ENCODE measurements around the gene TCF3. TPM values are rescaled to one million over a fixed set of nuclear protein-coding genes. Genes with fewer than 3 reads are reported as not detected.
A peak's percentile ranks its signal among the peaks of the same experiment; 100 is the strongest.

TCF3 gene
- total RNA-seq, 3 donors from 2014 or later: 54.4 to 57.7 (median 57.4) TPM

- no peaks in the 10 kb centered on the region for H3K36me3 ChIP-seq (ENCODE audit: low read depth)
- no peaks in the 10 kb centered on the region for H3K9me3 ChIP-seq
- peaks cover 15% of the 10 kb centered on the region for H3K4me1 ChIP-seq (ENCODE audit: low read depth)
- intact Hi-C loops (cut with DNase I, micrococcal nuclease): no loop called here
- TF ChIP-seq, protein P1, sequence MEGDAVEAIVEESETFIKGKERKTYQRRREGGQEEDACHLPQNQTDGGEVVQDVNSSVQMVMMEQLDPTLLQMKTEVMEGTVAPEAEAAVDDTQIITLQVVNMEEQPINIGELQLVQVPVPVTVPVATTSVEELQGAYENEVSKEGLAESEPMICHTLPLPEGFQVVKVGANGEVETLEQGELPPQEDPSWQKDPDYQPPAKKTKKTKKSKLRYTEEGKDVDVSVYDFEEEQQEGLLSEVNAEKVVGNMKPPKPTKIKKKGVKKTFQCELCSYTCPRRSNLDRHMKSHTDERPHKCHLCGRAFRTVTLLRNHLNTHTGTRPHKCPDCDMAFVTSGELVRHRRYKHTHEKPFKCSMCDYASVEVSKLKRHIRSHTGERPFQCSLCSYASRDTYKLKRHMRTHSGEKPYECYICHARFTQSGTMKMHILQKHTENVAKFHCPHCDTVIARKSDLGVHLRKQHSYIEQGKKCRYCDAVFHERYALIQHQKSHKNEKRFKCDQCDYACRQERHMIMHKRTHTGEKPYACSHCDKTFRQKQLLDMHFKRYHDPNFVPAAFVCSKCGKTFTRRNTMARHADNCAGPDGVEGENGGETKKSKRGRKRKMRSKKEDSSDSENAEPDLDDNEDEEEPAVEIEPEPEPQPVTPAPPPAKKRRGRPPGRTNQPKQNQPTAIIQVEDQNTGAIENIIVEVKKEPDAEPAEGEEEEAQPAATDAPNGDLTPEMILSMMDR (IDR thresholded peaks at IDR 0.05): no peak
- ATAC-seq (no peak), DNase-seq (no peak)
- no peak overlapping the region for H3K4me3 ChIP-seq
Measured at GRCh38 chr19:1598777-1599459, 53.5 kb downstream of the TCF3 start.

- no peaks in the 10 kb centered on the region for H3K9me3 ChIP-seq
- ATAC-seq: no peak
- H3K4me1 ChIP-seq (ENCODE audit: low read depth): peaks cover 14% of the 10 kb centered on the region
- H3K36me3 ChIP-seq (ENCODE audit: low read depth): no peaks in the 10 kb centered on the region
- TF ChIP-seq, protein P1 (IDR thresholded peaks at IDR 0.05): no peak
- no peak for DNase-seq
- no peak overlapping the region for H3K4me3 ChIP-seq
- intact Hi-C loops (cut with DNase I, micrococcal nuclease): no loop called here
Measured at GRCh38 chr19:1593501-1593772, 59.0 kb downstream of the TCF3 start.

DNA sequence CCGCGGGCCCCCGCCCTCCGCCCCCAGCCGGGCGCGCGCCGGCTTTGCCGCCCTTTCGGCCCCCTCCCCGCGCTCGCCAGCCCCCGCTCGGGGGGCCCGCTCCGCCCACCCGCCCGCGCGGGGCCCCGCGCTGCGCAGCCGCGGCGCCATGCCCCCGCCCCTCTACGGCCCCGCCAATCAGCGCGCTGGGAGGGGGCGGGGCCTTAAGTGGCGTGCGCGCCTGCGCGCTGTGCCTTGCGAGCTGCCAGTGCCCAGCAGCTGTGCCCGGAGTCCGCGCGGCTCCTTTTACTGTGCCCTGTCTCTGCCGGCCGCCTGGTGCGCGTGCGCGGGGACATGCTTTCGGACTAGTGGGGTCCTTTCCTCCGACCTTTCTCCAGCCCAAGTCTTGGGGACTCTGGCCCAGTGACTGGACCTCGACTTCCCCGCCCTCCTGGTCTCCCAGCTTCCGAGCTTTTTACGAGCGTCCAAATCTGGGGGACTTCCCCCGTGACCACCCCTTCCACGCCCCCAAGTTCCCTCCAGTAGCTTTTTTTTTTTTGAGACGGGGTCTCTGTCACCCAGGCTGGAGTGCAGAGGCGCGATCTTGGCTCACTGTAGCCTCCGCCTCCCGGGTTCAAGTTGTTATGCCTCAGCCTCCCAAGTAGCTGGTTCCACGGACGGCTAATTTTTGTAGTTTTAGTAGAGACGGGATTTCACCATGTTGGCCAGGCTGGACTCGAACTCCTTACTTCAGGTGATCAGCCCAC lies 59.5 kb downstream of the TCF3 start, which contains the start of gene MBD3:
Gene MBD3, minus strand, starts transcription at position 111 of the 746 bp plus-strand sequence. CDS start 234 bp downstream, outside the sequence.
- intact Hi-C loops (cut with DNase I, micrococcal nuclease): no loop called here
- ATAC-seq: peak; percentile 91

DNA sequence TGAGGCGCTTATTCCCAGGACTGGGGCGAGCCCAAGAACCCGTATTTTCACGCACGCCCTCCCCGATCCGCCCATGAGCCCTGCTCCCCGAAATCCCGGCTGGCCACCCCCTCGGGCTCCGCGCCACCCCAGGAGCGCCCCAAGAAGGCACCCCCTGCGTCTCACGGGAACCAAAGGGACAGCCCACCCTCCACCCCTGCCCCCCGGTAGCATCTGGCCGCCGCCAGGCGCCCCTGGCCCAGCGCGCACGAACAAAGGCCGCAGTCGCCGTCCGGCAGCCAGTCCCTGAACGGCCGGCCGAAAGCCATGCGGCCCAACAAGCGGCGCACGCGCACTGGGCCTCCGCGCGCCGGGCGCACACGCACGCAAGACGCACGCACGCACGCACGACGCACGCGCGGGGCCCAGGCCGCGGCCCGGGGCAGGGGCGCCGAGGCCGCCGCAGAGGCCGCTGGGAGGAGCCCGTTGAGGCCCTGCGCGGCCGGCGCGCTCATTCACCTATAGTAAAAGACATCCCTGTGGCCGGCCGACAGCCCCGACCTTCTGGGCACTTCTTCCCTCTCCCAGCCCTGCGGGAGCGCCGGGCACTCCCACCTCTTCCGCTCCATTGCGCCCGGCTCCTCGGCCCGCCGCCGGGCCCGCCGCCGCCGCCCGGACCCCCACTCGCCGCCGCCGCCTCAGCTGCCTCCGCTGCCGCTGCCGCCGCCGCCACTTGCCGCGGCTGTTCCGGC lies 60.2 kb downstream of the TCF3 start:
- ATAC-seq (peak; percentile 90), DNase-seq (peak; percentile 84 to 91 (median 91))
- H3K9me3 ChIP-seq: no peaks in the 10 kb centered on the region
- H3K4me3 ChIP-seq: peak overlapping the region; percentile 56
- no peaks in the 10 kb centered on the region for H3K36me3 ChIP-seq (ENCODE audit: low read depth)
- TF ChIP-seq, protein P1 (IDR thresholded peaks at IDR 0.05): no peak
- peaks cover 14% of the 10 kb centered on the region for H3K4me1 ChIP-seq (ENCODE audit: low read depth)
- intact Hi-C loops (cut with DNase I, micrococcal nuclease): no loop called here

More for the DNA sequence above, 59.5 kb downstream of the TCF3 start, which contains the start of gene MBD3:
- H3K4me3 ChIP-seq: peak within 1 kb of the TSS; percentile 56
- TF ChIP-seq, protein P1 (IDR thresholded peaks at IDR 0.05): no peak
- no peaks in the 10 kb centered on the region for H3K36me3 ChIP-seq (ENCODE audit: low read depth)
- no peaks in the 10 kb centered on the region for H3K9me3 ChIP-seq
- H3K4me1 ChIP-seq (ENCODE audit: low read depth): peaks cover 14% of the 10 kb centered on the region
- DNase-seq: peak; percentile 93 to 96 (median 95)

- Histone ChIP-seq H3K36me3 (ENCODE audit: low read depth) (no peaks in the 10 kb centered on the region), H3K4me1 (ENCODE audit: low read depth) (peaks cover 14% of the 10 kb centered on the region), H3K4me3 (peak overlapping the region; percentile 56), H3K9me3 (no peaks in the 10 kb centered on the region)
- intact Hi-C loops (cut with DNase I, micrococcal nuclease): no loop called here
- ATAC-seq (peak; percentile 4), DNase-seq (peak in 1 of 3 donors; percentile 61)
- TF ChIP-seq, protein P1 (IDR thresholded peaks at IDR 0.05): no peak
Measured at GRCh38 chr19:1591421-1592023, 60.9 kb downstream of the TCF3 start.
